Endothelial cell of umbilical vein (primary cell): ENCODE results near the gene ATXN2. TPM values are rescaled to one million over a fixed set of nuclear protein-coding genes. Genes with fewer than 3 reads are reported as not detected.
"Not testable (repeated sequence)": the region's sequence is repeated elsewhere in the genome, so short reads cannot be mapped to it uniquely, and the experiment has no call there.

Source experiments
- BruUV-seq: library from RNA; stranded (reverse); fragments of 400-500 nt; replicated peaks from 2 replicates; lab custom pipeline; 2021; lab: Mats Ljungman, UMichigan
- CTCF ChIA-PET: fragments of 300-600, 350-600 bp; sonication (Branson Sonifier 250); formaldehyde crosslinking; loops from one replicate; lab custom pipeline; 2021; ENCODE audit warnings: antibody characterized with exemption, inconsistent platforms; lab: Charles Lee
- POLR2A ChIA-PET: fragments of 300-600, 350-600 bp; sonication (Branson Sonifier 250); formaldehyde crosslinking; loops from one replicate; lab custom pipeline; 2021; ENCODE audit warnings: antibody characterized with exemption, inconsistent platforms; lab: Charles Lee
- DNase-seq: peaks from one replicate; pipeline ENCODE4 v3.0.0-alpha.2; 2011; ENCODE audit warnings: low read depth, low spot score
- FAIRE-seq: peaks from 2 replicates; lab custom pipeline; 2011; peaks lifted over from hg19 to GRCh38; lab: Jason Lieb, UNC
- H2AFZ ChIP-seq: 2 replicates; pipeline ENCODE4 v1.6.0; 2012; ENCODE audit warnings: low read depth, low read length, control low read depth, inconsistent platforms
- H3K27ac ChIP-seq: 2 replicates; pipeline ENCODE4 v1.5.1; 2011; ENCODE audit warnings: low read depth, mild to moderate bottlenecking, control low read depth, low read length, moderate library complexity; ENCODE audit not compliant: insufficient read depth
- H3K27me3 ChIP-seq, 2 experiments: 2 replicates each; pipeline versions ENCODE4 v1.6.0 to v1.6.1; 2011; ENCODE audit warnings: low read length in 2 of 2, mixed read lengths in 1 of 2; ENCODE audit not compliant: control insufficient read depth in 2 of 2, insufficient read depth in 2 of 2
- H3K36me3 ChIP-seq, 2 experiments: 2 replicates in 1 of 2; 3 replicates in 1 of 2; pipeline ENCODE4 v1.5.1; 2011; ENCODE audit warnings: low read length in 2 of 2, mild to moderate bottlenecking in 1 of 2, moderate library complexity in 1 of 2; ENCODE audit not compliant: control insufficient read depth in 2 of 2, insufficient read depth in 2 of 2; ENCODE audit errors: extremely low read depth in 1 of 2
- H3K4me1 ChIP-seq: 3 replicates; pipeline ENCODE4 v1.5.1; 2011; ENCODE audit warnings: mild to moderate bottlenecking, low read length; ENCODE audit not compliant: control insufficient read depth, insufficient read depth; ENCODE audit errors: extremely low read depth
- H3K4me2 ChIP-seq: 2 replicates; pipeline ENCODE4 v1.6.1; 2011; ENCODE audit warnings: low read length, control low read depth, mixed read lengths; ENCODE audit not compliant: insufficient read depth
- H3K4me3 ChIP-seq, 3 experiments: fragments of 200-600 bp in 1 of 3; sonication (generic), shearing (Covaris generic) in 1 of 3; replicated peaks in 1 of 3; 2 replicates each; pipeline ENCODE4 v1.5.1; 2011 to 2016; ENCODE audit warnings: control low read depth in 3 of 3, low read length in 3 of 3, mild to moderate bottlenecking in 2 of 3, inconsistent platforms in 1 of 3, low read depth in 1 of 3, moderate library complexity in 1 of 3; ENCODE audit not compliant: insufficient read depth in 1 of 3
- H3K79me2 ChIP-seq: 2 replicates; pipeline ENCODE4 v1.6.0; 2012; ENCODE audit warnings: low read length, inconsistent platforms; ENCODE audit not compliant: control insufficient read depth, insufficient read depth
- H3K9ac ChIP-seq: replicated peaks from 2 replicates; pipeline ENCODE3; 2011; ENCODE audit warnings: low read length, control low read depth; ENCODE audit not compliant: insufficient read depth; ENCODE audit errors: extremely low read depth
- H3K9me1 ChIP-seq: replicated peaks from 3 replicates; pipeline ENCODE4 v1.6.0; 2011; ENCODE audit warnings: mild to moderate bottlenecking, low read length; ENCODE audit not compliant: control insufficient read depth, insufficient read depth; ENCODE audit errors: extremely low read depth
- H3K9me3 ChIP-seq: replicated peaks from 2 replicates; pipeline ENCODE4 v1.5.1; 2012; ENCODE audit warnings: low read length, inconsistent platforms; ENCODE audit not compliant: control insufficient read depth, insufficient read depth
- H4K20me1 ChIP-seq: replicated peaks from 2 replicates; pipeline ENCODE3; 2011; ENCODE audit warnings: mild to moderate bottlenecking, low read length; ENCODE audit not compliant: control insufficient read depth, insufficient read depth; ENCODE audit errors: extremely low read depth
- FOS ChIP-seq: IDR thresholded peaks from 2 replicates; pipeline ENCODE4 v1.6.1; 2011; ENCODE audit warnings: mild to moderate bottlenecking, low read length, moderate library complexity, borderline replicate concordance; ENCODE audit not compliant: insufficient read depth
- JUN ChIP-seq: IDR thresholded peaks from 2 replicates; pipeline ENCODE4 v1.6.1; 2011; ENCODE audit warnings: borderline replicate concordance, low read depth; ENCODE audit not compliant: insufficient read length, insufficient read depth
- dilution Hi-C: fragments of 300-500 bp; cut with MboI; formaldehyde crosslinking; loops from one replicate; pipeline ENCODE4 v1.15.0; 2019; ENCODE audit warnings: low sequenced_read_pairs; ENCODE audit not compliant: extremely low pct_ligation_motif_present
- intact Hi-C: fragments of 100-400 bp; cut with micrococcal nuclease; formaldehyde crosslinking; loops from one replicate; pipeline ENCODE4 v1.10.0; 2022
- polyA plus RNA-seq, 4 experiments: library from polyadenylated mRNA; depleted of rRNA in 3 of 4; stranded (reverse) in 3 of 4; unstranded in 1 of 4; fragments of >200 nt; gene quantifications; 2 replicates each; pipeline versions ENCODE4 v1.2.1 to v1.2.3, GENCODE V29; 2011 to 2012; ENCODE audit warnings: missing spikeins in 1 of 4
- total RNA-seq: library from RNA; stranded (reverse); gene quantifications from 2 replicates; pipeline ENCODE4 v1.2.3, GENCODE V29; 2021

The ATXN2 gene
- total and polyA plus RNA-seq, 2 donors (not counting 3 experiments of a cell fraction or from before 2014, with no cell fraction given): 58.9 to 86.7 TPM

- FAIRE-seq (peak; percentile 18), DNase-seq (no peak)
- POLR2A ChIA-PET: no interaction called here
- H3K36me3 ChIP-seq: no peaks in the 10 kb centered on the region
- BruUV-seq: no TSS peak
- H3K9ac ChIP-seq: no peak overlapping the region
- no peak overlapping the region for H3K4me3 ChIP-seq
- H3K4me1 ChIP-seq: no peaks in the 10 kb centered on the region
- peaks cover 8% of the 10 kb centered on the region for H4K20me1 ChIP-seq
- H3K9me3 ChIP-seq: no peaks in the 10 kb centered on the region
- no peaks in the 10 kb centered on the region for H3K27me3 ChIP-seq
- H2AFZ ChIP-seq: no peak overlapping the region
- no peak for TF ChIP-seq JUN
- peak; percentile 5 for TF ChIP-seq FOS
- no peak overlapping the region for H3K4me2 ChIP-seq
- CTCF ChIA-PET: interaction anchor here (0.8 kb wide), 1 partner anchor 55 kb away, joined by 3 read pairs; no protein-coding TSS in a partner anchor
- intact Hi-C loops: no loop called here
- dilution Hi-C loops: no loop called here
- peaks cover 93% of the 10 kb centered on the region for H3K79me2 ChIP-seq
- no peaks in the 10 kb centered on the region for H3K9me1 ChIP-seq
- no peak overlapping the region for H3K27ac ChIP-seq
These were observed 14.2 kb downstream of the ATXN2 start for GRCh38 chr12:111584959-111585358.

- CTCF ChIA-PET: interaction anchor here (1.0 kb wide), 1 partner anchor 13 kb away, joined by 4 read pairs; no protein-coding TSS in a partner anchor
- FAIRE-seq, DNase-seq, BruUV-seq, H3K4me3 ChIP-seq, H4K20me1 ChIP-seq, H3K36me3 ChIP-seq, dilution Hi-C loops, H2AFZ ChIP-seq, H3K27ac ChIP-seq, H3K9ac ChIP-seq, H3K4me2 ChIP-seq, H3K27me3 ChIP-seq, H3K9me1 ChIP-seq, H3K4me1 ChIP-seq, intact Hi-C loops, POLR2A ChIA-PET, H3K9me3 ChIP-seq: not testable (repeated sequence)
- peaks cover 92% of the 10 kb centered on the region for H3K79me2 ChIP-seq
These were observed 15.6 kb downstream of the ATXN2 start for GRCh38 chr12:111583506-111583905.
